Measurements from ENCODE around the gene BMI1.

Gene BMI1

DNA sequence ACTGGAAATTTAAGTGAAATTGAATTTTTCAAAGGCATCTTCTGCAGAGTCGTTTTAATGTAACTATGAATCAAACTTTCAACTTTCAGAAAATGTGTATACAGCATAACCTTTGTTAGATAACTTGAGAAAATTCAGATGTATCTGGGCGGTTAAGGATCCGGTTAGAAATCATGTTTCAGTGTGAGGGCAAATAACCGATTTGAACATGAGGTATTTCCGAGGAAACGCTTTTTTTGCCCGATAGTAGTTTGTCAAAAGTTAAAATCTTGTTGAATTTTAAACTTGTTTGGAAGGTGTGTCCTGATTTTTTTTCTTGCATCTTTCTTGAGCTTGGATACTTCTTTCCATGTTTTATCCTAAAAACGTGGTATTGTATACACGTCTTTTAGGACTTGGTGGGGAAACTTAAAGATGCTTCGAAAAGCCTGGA is 1.3 kb upstream of the BMI1 start:
- DNase-seq (ENCODE audit: low read depth in 2 of 2, low spot score in 1 of 2): no peak

DNA sequence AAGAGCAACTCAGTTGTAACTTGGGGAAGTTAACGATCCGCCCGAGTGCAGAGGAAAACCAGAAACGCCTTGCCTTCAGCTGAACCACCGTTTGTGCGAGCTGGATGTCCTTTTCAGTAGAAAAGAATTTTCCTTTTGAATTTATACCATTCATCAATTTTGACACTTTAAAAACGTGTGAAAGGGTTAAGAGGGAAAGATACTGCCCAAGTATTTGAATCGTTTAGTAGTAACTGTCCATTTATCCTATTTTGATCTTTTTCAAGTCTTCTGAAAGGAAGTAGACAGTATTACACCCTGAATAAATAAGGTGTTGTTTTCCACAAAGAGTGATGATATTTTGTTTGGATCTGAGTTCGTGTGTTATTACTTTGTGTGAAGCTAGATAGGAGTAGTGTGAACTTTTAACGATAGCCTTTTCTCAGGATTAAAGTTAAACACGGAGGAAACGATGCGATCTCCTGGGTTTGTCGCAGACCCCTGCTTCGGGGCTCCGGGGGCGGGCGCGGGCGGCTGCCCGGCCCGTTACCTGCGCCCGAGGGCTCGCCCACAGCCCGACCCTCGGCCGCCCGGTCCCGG is 830 bp upstream of the BMI1 start:
- DNase-seq (ENCODE audit: low read depth in 2 of 2, low spot score in 1 of 2): no peak

DNA sequence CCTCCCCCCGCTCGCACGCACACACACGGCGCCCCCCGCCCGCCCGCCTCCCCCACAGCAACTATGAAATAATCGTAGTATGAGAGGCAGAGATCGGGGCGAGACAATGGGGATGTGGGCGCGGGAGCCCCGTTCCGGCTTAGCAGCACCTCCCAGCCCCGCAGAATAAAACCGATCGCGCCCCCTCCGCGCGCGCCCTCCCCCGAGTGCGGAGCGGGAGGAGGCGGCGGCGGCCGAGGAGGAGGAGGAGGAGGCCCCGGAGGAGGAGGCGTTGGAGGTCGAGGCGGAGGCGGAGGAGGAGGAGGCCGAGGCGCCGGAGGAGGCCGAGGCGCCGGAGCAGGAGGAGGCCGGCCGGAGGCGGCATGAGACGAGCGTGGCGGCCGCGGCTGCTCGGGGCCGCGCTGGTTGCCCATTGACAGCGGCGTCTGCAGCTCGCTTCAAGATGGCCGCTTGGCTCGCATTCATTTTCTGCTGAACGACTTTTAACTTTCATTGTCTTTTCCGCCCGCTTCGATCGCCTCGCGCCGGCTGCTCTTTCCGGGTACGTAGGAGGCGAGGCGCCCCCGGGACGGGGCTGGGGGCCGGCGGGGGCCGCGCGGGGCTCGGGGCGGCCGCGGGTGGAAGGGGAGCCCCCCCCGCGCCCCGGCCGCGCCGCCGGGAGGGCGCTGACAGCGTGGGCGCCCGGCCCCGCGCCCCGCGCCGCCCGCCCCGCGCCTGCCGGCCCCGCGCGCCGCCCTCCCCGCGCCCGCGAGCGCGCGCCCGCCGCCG is 441 bp downstream of the BMI1 start:
- DNase-seq (ENCODE audit: low read depth in 2 of 2, low spot score in 1 of 2): no peak

DNA sequence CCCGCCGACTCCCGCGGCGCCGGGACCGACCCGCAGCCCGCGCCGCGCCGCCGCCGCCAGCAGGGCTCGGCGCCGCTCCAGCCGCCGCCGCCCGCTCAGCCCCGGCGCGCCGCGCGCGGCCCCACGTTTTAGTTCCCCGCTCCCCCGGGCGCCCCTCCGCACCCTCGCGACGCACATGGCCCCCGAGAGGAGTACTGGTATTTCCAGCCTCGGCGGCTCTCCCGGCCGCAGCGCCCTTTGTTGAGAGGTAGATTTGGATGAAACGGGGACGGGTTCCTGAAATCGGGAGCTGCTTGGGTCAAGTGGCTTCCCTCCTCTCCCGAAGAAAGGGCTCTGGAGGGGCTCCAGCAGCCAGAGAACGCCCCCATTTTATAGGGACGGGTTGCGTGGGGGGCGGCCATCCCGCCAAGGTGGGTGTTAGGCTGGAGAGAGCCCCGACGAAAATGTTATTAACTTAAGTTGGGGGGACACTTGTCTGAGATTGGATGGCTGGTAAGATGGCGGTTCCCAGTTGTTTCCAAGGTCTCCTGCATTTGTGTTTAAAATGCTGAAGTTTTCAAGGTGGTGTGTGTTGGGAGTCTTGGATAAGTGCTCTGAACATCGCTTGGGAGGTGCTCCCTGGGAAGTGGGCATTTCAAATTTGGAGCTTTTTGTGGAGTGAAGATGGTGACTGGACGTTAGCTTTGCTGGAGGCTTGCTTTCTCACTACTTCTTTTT is 1.2 kb downstream of the BMI1 start:
- no peak for DNase-seq (ENCODE audit: low read depth in 2 of 2, low spot score in 1 of 2)

DNA sequence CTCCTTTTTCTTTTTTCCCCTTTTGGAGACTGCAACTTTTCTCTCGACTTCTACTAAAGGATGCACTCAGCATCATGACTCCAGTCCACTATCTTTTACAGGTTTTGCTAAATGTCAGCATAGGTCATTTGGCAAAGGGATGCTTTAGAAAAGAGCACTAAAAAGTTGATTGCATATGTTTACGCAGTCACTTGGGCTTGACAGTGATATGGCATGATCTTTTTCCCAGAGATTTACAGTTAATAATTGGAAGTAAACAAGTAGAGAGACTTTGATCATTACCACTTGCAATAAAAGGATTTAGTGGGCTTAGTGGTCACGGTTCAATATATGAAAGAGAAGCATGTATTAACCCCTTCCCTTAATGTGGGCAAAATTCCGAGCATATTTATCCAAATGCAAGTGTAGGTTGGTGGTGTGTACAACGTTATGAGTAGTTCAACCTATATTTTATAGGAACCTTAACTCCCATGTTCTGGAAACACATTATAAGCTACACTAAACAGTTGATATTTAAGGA is 1.8 kb downstream of the BMI1 start:
- DNase-seq (ENCODE audit: low read depth in 2 of 2, low spot score in 1 of 2): no peak

DNA sequence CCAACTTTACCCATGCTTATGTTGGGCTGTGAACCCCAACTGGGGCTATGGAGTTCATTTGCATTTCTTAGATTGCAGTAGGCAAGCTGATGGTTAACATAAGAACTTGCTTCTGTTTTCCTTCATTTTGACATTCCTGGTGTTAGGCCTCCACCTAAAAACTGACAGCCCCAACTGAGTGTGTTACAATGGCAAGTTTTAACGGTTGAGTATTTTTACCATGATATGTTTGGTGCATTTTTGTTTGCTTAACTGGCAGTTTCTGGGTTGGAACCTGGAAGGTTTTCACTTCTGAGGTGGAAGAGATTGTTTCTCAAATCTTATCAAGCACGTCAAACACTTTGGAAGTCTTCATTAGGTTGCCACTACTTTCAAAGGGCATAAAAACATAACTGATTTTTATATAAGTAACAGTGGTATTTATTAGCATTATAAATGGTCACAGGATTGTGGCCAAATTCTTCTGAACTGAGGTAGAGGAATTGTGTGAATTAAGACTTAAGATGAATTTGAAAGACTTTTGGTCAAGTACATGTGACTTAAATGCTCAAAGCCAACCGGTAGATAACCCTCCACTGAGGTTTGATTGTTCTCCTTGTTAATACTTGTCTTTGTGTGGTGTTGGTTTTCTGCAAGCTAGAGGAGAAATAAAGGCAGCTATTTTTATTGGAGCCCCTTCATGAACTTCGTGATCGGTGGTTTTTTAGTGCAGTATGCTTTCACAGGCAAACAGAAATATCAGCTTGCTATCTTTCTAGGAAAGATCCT is 2.8 kb downstream of the BMI1 start:
- DNase-seq (ENCODE audit: low read depth in 2 of 2, low spot score in 1 of 2): no peak

DNA sequence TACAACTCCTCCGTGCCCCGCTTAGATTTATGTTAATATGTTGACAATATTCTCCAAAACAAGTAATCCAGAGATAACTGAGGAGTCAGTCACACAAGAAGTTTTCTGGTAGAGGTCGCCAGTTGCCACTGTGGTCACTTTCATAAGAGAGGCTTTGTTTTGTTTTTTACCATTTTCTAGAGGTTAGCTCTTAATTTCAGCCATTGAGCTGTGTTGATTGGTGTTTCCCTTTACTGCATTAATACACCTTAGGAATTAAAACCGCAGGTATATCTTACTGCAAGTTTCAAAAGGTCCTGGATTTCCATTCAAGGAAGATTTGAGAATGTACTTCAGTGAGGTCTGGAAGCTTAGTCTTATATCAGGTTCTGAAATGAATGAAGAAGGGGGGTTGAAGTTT is 3.5 kb downstream of the BMI1 start:
- no peak for DNase-seq (ENCODE audit: low read depth in 2 of 2, low spot score in 1 of 2)

DNA sequence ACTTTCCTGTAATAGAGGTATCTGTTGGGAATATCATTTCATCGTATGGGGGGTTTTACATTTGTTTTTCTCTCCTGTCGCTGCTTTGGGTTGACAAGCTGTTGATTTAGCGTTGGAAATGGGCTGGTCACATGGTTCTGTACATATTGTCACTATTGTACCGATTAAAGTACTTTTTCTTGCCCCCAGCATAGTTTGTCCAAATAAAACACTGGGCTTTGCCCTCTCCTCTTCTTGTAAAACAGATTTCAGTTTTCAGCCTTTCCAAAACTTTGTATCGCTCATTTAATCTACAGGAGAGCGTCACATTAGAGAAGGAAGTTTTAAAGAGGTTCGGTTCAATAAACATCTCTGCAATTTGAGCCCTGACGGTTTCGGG is 4.0 kb downstream of the BMI1 start:
- no peak for DNase-seq (ENCODE audit: low read depth in 2 of 2, low spot score in 1 of 2)

DNA sequence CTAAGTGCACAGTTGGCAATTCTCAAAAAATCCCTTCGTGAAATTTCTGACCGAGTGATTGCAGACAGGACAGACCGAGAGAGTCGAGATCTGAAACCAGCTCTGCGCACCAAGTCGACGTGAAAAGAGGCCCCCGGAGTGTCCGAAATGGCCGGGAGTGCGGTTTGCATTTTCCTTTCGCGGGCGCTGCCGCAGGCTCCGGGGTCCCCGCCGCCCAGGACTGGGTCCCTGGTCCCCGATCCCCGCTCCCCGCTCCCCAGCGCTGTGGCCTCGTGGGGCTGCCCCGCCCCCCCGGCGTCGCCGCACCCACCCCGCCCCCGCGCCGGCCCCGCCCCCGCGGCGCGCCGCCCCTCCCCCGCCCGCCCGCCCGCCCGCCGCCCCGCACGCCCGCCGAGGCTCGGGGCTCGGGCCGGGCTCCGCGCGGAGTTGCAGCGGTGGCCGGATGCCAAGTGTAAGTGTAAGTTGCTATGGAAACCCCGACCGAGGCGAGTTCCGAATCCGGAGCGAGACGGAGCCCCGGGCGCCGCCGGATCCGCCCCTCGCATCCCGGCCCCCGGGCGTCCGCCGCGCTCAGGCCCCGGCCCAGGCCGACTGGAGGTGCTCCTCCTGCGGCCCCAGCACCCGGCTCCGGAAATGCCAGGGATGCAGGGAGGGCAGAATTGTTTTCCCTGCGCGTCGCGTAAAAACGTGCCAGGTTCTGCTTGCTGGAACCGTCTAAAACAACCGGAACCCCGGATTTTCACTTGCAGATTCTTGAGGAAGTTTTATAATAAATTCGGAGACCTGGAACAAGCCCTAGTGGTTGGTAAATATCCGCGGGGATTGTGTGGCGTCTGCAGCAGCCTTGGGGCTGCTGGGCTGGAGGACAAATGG is 4.6 kb downstream of the BMI1 start:
- peak in 1 of 2 donors; percentile 47 for DNase-seq (ENCODE audit: low read depth in 2 of 2, low spot score in 1 of 2)

DNA sequence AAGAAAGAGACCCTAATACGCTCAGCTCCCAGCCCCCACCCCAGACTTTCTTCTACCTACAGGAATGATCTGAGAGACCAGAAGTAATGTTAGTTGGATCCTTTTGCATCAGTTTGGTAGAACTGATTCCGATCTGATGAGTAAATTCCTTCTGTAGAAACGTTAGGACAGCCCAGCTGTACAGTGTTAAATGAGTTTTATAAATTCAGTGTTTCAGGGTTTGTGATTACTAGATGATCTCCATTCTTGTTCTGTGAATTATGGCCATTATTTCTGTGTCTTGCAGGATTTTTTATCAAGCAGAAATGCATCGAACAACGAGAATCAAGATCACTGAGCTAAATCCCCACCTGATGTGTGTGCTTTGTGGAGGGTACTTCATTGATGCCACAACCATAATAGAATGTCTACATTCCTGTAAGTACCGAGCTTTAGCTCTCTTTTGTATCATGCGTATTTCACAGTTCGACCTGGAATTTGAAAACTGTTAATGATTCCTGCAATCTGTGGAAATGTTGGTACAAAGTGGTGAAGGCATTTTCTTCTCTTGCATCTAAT is 5.3 kb downstream of the BMI1 start:
- DNase-seq (ENCODE audit: low read depth in 2 of 2, low spot score in 1 of 2): no peak

DNA sequence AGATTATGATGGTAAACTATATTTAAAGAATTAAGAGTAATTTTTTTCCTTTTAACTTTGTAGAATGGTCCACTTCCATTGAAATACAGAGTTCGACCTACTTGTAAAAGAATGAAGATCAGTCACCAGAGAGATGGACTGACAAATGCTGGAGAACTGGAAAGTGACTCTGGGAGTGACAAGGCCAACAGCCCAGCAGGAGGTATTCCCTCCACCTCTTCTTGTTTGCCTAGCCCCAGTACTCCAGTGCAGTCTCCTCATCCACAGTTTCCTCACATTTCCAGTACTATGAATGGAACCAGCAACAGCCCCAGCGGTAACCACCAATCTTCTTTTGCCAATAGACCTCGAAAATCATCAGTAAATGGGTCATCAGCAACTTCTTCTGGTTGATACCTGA is 8.3 kb downstream of the BMI1 start:
- DNase-seq (ENCODE audit: low read depth in 2 of 2, low spot score in 1 of 2): no peak

DNA sequence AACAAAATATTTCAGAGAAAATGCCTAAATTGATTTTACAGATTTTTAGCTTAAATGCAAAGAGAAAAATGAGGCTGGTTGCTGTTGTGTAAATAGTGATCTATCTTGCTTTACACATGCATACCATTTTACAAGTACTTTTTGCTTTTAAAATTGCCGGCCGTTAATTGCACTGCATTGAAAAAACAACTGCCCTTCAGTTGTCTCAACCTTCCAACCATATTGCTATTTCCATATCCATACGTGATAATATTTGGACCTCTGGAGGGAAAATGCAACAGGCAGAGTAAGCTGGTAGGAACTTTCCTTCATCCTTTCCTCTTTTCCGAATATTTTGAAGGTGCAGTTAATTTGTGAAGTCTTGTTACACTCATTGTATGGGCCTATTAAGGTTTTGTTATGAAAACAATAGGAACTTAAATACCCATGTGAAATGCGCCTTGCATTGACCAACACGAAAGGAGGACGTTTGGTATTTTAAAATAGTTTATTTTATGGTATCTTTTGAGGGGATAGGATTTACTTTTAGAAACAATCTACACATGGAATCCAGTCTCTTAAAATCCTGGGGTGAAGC is 11.3 kb downstream of the BMI1 start:
- no peak for DNase-seq (ENCODE audit: low read depth in 2 of 2, low spot score in 1 of 2)

DNA sequence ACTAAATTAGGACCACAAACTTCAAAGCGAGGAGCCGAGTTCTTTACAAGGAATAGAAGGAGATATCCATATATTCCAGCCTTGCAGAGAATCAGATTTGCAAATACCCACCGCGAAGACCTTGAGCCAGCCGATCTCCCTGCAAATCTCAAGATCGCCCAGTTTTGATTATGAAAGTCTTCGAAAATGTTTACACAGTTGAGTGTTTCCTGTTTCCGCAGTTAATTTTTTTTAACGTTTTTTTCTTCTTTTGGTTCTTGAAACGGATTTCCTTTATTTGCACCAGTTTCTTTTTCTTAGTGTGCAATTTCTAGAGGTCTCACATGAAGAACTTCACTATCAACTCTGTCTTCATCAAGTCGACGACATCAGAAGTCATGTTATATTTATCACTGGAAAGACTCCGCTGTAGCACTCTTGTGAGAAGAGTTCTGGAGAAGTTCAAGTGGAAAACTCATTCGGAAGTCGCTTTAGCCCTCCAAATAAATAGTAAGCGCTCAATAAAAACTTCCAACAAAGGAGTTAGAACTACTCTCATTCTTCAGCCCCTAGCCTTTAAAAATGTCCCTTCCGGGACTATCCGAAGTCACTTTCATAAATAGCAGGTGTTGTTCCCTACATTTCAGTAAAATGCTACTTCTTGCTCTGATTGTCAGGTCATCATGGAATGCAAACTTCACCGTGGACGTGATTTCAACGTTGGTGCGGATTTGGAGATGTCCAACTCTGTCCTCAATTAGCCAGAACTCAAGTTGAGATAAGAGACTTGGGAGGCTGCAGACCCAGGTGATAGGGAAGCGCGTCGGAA is 12.5 kb downstream of the BMI1 start:
- no peak for DNase-seq (ENCODE audit: low read depth in 2 of 2, low spot score in 1 of 2)

DNA sequence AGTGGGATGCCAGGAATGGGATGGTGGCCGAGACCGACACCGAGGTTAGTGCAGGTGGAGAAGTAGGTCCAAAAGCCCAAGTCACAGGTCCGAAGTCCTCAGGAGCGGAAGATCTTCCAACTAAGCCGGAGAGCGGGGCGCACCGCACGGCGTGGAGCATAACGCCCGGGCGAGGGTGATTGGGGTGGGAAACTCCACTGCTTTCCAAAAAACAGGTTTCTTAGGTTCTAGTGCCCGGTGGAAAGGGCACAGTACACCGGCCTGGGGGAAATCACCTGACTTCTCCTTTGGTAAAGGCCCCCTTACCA is 13.0 kb downstream of the BMI1 start:
- no peak for DNase-seq (ENCODE audit: low read depth in 2 of 2, low spot score in 1 of 2)

DNA sequence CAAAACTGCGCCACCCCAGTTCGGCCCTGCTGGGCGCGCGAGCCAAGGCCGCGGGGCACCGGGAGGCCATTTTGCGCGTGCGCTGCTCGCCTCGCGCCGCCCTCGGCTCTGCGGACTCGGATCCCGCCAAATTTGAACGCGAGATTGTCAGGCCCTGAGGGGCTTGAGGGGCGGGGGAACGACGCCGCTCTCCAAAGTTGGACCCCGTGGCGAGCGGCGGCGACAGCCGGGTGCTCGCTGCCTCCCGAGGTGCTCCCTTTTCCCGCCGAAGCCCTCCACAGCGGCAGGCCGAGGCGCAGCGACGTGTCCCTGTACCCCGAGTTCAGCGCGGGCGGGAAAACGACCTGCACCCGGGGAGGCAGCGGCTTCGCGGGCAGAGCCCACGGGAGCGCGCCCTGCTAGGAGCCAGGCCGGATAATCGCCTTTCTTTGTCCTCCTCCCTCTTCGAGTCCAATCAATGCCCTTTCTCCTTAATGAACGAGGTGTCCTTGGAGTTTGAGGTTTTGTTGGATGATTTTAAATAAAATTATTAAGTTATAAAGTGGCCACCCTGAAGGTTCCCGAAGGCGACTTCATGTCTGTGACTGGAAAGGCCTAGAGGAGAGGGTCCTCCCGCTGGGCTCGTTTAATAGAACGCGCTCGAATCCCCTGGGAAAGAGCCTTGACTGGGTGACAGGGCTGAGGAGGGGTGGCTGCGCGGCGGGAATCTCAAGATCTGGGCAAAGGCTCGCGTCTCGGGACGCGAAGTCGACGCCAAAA is 13.7 kb downstream of the BMI1 start:
- no peak for DNase-seq (ENCODE audit: low read depth in 2 of 2, low spot score in 1 of 2)

DNA sequence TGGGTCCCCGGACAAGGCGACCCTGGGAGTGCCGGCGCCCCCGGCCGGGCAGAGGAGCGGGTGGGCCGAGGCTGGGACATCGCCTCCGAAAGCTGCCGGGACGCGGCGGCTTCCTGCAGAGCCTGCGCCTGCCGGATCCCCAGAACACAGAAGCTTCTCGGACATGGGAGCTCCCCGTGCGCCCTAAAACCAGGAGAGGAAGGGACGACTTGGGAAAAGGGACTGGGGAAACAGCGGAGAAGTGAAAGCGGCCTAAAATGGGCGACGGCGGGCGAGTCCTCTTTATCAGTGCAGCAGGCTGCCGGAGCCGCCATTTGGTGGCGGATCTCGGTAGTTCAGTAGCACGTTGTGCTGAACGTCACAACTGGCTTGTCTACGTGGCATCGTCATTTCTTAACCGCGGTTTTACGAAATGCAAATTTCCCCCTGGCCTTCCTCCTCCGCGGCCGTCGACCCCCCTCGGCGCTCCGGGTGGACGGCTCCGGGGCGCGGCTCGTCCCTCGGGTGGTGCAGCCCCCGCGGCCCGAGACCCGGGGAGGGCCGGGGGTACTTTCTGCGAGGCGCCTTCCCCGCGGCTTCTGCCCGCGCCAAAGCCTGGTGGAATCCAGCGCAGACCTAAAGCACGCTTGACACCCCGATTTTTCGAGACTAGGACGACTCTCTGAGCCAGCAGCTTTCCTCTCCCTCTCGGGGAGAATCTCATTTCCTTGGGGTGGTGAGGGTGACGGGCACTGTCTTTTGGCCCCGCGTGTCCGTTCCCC is 14.5 kb downstream of the BMI1 start:
- peak in 1 of 2 donors; percentile 40 for DNase-seq (ENCODE audit: low read depth in 2 of 2, low spot score in 1 of 2)

DNA sequence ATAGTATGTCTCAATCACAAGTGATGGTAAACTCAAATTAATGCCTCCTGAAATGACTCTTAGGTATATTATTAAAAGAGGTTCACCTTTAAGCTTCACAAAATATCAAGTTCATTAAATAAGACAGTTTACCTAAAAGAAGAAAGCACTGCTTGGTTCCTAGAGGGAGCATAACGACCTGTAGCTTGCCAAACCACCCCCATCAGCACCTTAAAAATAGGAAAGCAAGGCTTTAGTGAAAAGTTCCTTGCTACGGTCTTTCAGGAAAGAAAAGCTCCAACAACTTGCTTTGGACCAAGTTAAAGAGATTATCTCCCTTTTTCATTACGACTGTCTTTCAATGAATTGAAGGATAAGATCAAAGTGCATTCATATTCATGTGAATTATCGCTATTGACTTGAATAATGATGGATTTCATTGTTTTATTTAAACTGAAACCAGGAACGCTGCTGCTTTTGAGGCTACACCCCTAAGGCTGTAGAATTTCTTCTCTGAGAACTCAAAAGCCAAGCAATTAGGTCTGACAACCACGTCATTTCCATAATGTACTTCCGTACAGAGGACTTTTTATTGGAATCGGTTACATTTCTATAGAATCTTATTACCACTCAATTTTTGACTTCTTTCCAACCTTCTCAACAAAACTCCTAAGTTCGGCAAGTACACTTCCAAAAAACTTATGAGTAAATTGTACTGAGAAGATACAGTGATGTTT is 17.4 kb downstream of the BMI1 start:
- no peak for DNase-seq (ENCODE audit: low read depth in 2 of 2, low spot score in 1 of 2)
